ENCODE measurements around the gene ATXN10. TPM values are rescaled to one million over a fixed set of nuclear protein-coding genes. Genes with fewer than 3 reads are reported as not detected.

ATXN10 gene
- total and polyA plus RNA-seq, 2 experiments from 2014 or later: 99.0 to 163 TPM

DNA sequence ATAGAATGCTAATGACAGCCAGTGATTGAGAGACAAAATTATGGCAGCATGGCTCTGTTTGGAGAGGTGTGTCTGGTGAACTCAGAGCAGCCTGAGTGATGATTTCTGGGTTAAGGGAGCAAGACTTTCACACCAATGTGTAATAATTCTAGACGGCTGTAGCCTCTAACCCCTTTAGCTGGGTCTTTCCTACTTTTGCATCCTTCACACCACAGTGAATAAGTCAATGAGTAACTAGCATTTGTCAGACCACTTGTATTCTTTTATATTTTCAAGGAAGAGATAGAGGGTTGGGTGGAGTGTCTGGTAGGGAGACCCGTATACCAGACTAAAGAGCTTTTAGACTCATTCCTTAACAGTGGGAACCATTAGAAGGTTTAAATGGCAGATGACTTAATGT, 50.4 kb downstream of the ATXN10 start:
- no peak overlapping the region for H3K27ac Mint-ChIP-seq
- H3K36me3 Mint-ChIP-seq (ENCODE audit: low read depth): peaks cover 17% of the 10 kb centered on the region
- DNase-seq (ENCODE audit: low spot score): no peak
- TF ChIP-seq, protein P1, sequence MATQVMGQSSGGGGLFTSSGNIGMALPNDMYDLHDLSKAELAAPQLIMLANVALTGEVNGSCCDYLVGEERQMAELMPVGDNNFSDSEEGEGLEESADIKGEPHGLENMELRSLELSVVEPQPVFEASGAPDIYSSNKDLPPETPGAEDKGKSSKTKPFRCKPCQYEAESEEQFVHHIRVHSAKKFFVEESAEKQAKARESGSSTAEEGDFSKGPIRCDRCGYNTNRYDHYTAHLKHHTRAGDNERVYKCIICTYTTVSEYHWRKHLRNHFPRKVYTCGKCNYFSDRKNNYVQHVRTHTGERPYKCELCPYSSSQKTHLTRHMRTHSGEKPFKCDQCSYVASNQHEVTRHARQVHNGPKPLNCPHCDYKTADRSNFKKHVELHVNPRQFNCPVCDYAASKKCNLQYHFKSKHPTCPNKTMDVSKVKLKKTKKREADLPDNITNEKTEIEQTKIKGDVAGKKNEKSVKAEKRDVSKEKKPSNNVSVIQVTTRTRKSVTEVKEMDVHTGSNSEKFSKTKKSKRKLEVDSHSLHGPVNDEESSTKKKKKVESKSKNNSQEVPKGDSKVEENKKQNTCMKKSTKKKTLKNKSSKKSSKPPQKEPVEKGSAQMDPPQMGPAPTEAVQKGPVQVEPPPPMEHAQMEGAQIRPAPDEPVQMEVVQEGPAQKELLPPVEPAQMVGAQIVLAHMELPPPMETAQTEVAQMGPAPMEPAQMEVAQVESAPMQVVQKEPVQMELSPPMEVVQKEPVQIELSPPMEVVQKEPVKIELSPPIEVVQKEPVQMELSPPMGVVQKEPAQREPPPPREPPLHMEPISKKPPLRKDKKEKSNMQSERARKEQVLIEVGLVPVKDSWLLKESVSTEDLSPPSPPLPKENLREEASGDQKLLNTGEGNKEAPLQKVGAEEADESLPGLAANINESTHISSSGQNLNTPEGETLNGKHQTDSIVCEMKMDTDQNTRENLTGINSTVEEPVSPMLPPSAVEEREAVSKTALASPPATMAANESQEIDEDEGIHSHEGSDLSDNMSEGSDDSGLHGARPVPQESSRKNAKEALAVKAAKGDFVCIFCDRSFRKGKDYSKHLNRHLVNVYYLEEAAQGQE (IDR thresholded peaks at IDR 0.05; ENCODE audit: unreplicated experiment): no peak
- TF ChIP-seq JUNB (IDR thresholded peaks at IDR 0.05; ENCODE audit: unreplicated experiment) (no peak), STAT1 (IDR thresholded peaks at IDR 0.05; ENCODE audit: unreplicated experiment) (no peak), EZH2 (IDR thresholded peaks at IDR 0.05; ENCODE audit: low read depth, unreplicated experiment) (no peak), ETS1 (IDR thresholded peaks at IDR 0.05) (no peak), ZNF114 (CRISPR knock-in tag; IDR thresholded peaks at IDR 0.05) (no peak), EZH2phosphoT487 (IDR thresholded peaks at IDR 0.05; ENCODE audit: unreplicated experiment) (no peak), ZNF331 (CRISPR knock-in tag; IDR thresholded peaks at IDR 0.05; ENCODE audit: low read depth) (no peak), CTCF (conservative IDR thresholded peaks at IDR 0.05; ENCODE audit: low read depth in 2 of 2) (no peak), ZNF462 (CRISPR knock-in tag; IDR thresholded peaks at IDR 0.05) (no peak), CREB1 (CRISPR knock-in tag; IDR thresholded peaks at IDR 0.05; ENCODE audit: low read depth) (no peak)
- H3K4me3 ChIP-seq: no peak overlapping the region
- peaks cover 2% of the 10 kb centered on the region for H3K27me3 Mint-ChIP-seq (ENCODE audit: insufficient read depth, low read depth, poor library complexity)
- no peaks in the 10 kb centered on the region for H3K27me3 ChIP-seq (ENCODE audit: insufficient read depth)
- peaks cover 42% of the 10 kb centered on the region for H3K79me2 ChIP-seq (replicated peaks; ENCODE audit: insufficient read depth)
- no peaks in the 10 kb centered on the region for H3F3A ChIP-seq (replicated peaks; ENCODE audit: low read depth)
- H3K4me3 Mint-ChIP-seq: no peak overlapping the region
- no peaks in the 10 kb centered on the region for H3K9me3 Mint-ChIP-seq
- H3K27ac ChIP-seq (ENCODE audit: low read depth): no peak overlapping the region
- no peaks in the 10 kb centered on the region for H3K4me1 ChIP-seq (ENCODE audit: insufficient read depth)
- no peak overlapping the region for H2AFZ ChIP-seq
- peaks cover 3% of the 10 kb centered on the region; the same call in 2 of the 3 replicates for H3K4me1 Mint-ChIP-seq
- H3K9me2 ChIP-seq (ENCODE audit: insufficient read depth): no peaks in the 10 kb centered on the region
- peaks cover 2% of the 10 kb centered on the region; the same call in 1 of the 2 replicates for H3K36me3 ChIP-seq (ENCODE audit: insufficient read depth)
- no peak for ATAC-seq
- peaks cover 10% of the 10 kb centered on the region; the same call in 1 of the 2 replicates for H4K20me1 ChIP-seq (replicated peaks; ENCODE audit: insufficient read depth)
- no peak overlapping the region for H3K4me2 ChIP-seq

Data from GM23338 (cell line).